Endothelial cell of umbilical vein (primary cell): ENCODE results near the gene GLOD4. TPM values are rescaled to one million over a fixed set of nuclear protein-coding genes. Genes with fewer than 3 reads are reported as not detected.

Experiments
- BruUV-seq: library from RNA; stranded (reverse); fragments of 400-500 nt; replicated peaks from 2 replicates; lab custom pipeline; 2021; lab: Mats Ljungman, UMichigan
- CTCF ChIA-PET: fragments of 300-600, 350-600 bp; sonication (Branson Sonifier 250); formaldehyde crosslinking; loops from one replicate; lab custom pipeline; 2021; ENCODE audit warnings: antibody characterized with exemption, inconsistent platforms; lab: Charles Lee
- POLR2A ChIA-PET: fragments of 300-600, 350-600 bp; sonication (Branson Sonifier 250); formaldehyde crosslinking; loops from one replicate; lab custom pipeline; 2021; ENCODE audit warnings: antibody characterized with exemption, inconsistent platforms; lab: Charles Lee
- DNase-seq: peaks from one replicate; pipeline ENCODE4 v3.0.0-alpha.2; 2011; ENCODE audit warnings: low read depth, low spot score
- FAIRE-seq: peaks from 2 replicates; lab custom pipeline; 2011; peaks lifted over from hg19 to GRCh38; lab: Jason Lieb, UNC
- H2AFZ ChIP-seq: 2 replicates; pipeline ENCODE4 v1.6.0; 2012; ENCODE audit warnings: low read depth, low read length, control low read depth, inconsistent platforms
- H3K27ac ChIP-seq: 2 replicates; pipeline ENCODE4 v1.5.1; 2011; ENCODE audit warnings: low read depth, mild to moderate bottlenecking, control low read depth, low read length, moderate library complexity; ENCODE audit not compliant: insufficient read depth
- H3K27me3 ChIP-seq, 2 experiments: 2 replicates each; pipeline versions ENCODE4 v1.6.0 to v1.6.1; 2011; ENCODE audit warnings: low read length in 2 of 2, mixed read lengths in 1 of 2; ENCODE audit not compliant: control insufficient read depth in 2 of 2, insufficient read depth in 2 of 2
- H3K36me3 ChIP-seq, 2 experiments: 2 replicates in 1 of 2; 3 replicates in 1 of 2; pipeline ENCODE4 v1.5.1; 2011; ENCODE audit warnings: low read length in 2 of 2, mild to moderate bottlenecking in 1 of 2, moderate library complexity in 1 of 2; ENCODE audit not compliant: control insufficient read depth in 2 of 2, insufficient read depth in 2 of 2; ENCODE audit errors: extremely low read depth in 1 of 2
- H3K4me1 ChIP-seq: 3 replicates; pipeline ENCODE4 v1.5.1; 2011; ENCODE audit warnings: mild to moderate bottlenecking, low read length; ENCODE audit not compliant: control insufficient read depth, insufficient read depth; ENCODE audit errors: extremely low read depth
- H3K4me2 ChIP-seq: 2 replicates; pipeline ENCODE4 v1.6.1; 2011; ENCODE audit warnings: low read length, control low read depth, mixed read lengths; ENCODE audit not compliant: insufficient read depth
- H3K4me3 ChIP-seq, 3 experiments: fragments of 200-600 bp in 1 of 3; sonication (generic), shearing (Covaris generic) in 1 of 3; replicated peaks in 1 of 3; 2 replicates each; pipeline ENCODE4 v1.5.1; 2011 to 2016; ENCODE audit warnings: control low read depth in 3 of 3, low read length in 3 of 3, mild to moderate bottlenecking in 2 of 3, inconsistent platforms in 1 of 3, low read depth in 1 of 3, moderate library complexity in 1 of 3; ENCODE audit not compliant: insufficient read depth in 1 of 3
- H3K79me2 ChIP-seq: 2 replicates; pipeline ENCODE4 v1.6.0; 2012; ENCODE audit warnings: low read length, inconsistent platforms; ENCODE audit not compliant: control insufficient read depth, insufficient read depth
- H3K9ac ChIP-seq: replicated peaks from 2 replicates; pipeline ENCODE3; 2011; ENCODE audit warnings: low read length, control low read depth; ENCODE audit not compliant: insufficient read depth; ENCODE audit errors: extremely low read depth
- H3K9me1 ChIP-seq: replicated peaks from 3 replicates; pipeline ENCODE4 v1.6.0; 2011; ENCODE audit warnings: mild to moderate bottlenecking, low read length; ENCODE audit not compliant: control insufficient read depth, insufficient read depth; ENCODE audit errors: extremely low read depth
- H3K9me3 ChIP-seq: replicated peaks from 2 replicates; pipeline ENCODE4 v1.5.1; 2012; ENCODE audit warnings: low read length, inconsistent platforms; ENCODE audit not compliant: control insufficient read depth, insufficient read depth
- H4K20me1 ChIP-seq: replicated peaks from 2 replicates; pipeline ENCODE3; 2011; ENCODE audit warnings: mild to moderate bottlenecking, low read length; ENCODE audit not compliant: control insufficient read depth, insufficient read depth; ENCODE audit errors: extremely low read depth
- EZH2 ChIP-seq: IDR thresholded peaks from 2 replicates; pipeline ENCODE4 v1.6.1; 2012; ENCODE audit warnings: borderline replicate concordance, low read depth, mild to moderate bottlenecking, moderate library complexity, low read length, inconsistent platforms; ENCODE audit not compliant: severe bottlenecking
- FOS ChIP-seq: IDR thresholded peaks from 2 replicates; pipeline ENCODE4 v1.6.1; 2011; ENCODE audit warnings: mild to moderate bottlenecking, low read length, moderate library complexity, borderline replicate concordance; ENCODE audit not compliant: insufficient read depth
- GATA2 ChIP-seq: IDR thresholded peaks from 2 replicates; pipeline ENCODE4 v1.7.0; 2011; ENCODE audit warnings: low read depth, mild to moderate bottlenecking, moderate library complexity, mixed read lengths, low read length; ENCODE audit not compliant: insufficient read length, insufficient read depth
- JUN ChIP-seq: IDR thresholded peaks from 2 replicates; pipeline ENCODE4 v1.6.1; 2011; ENCODE audit warnings: borderline replicate concordance, low read depth; ENCODE audit not compliant: insufficient read length, insufficient read depth
- MYC ChIP-seq: IDR thresholded peaks from one replicate; pipeline ENCODE4 v1.6.1; 2011; ENCODE audit warnings: mild to moderate bottlenecking, low read depth, low read length
- POLR2A ChIP-seq: IDR thresholded peaks from 2 replicates; pipeline ENCODE4 v1.6.1; 2012; ENCODE audit warnings: low read depth, mild to moderate bottlenecking, control low read depth, low read length
- POLR2AphosphoS5 ChIP-seq: IDR thresholded peaks from 2 replicates; pipeline ENCODE4 v1.6.1; 2012; ENCODE audit warnings: low read depth, mild to moderate bottlenecking, control low read depth, low read length, moderate library complexity; ENCODE audit not compliant: insufficient read depth
- dilution Hi-C: fragments of 300-500 bp; cut with MboI; formaldehyde crosslinking; loops from one replicate; pipeline ENCODE4 v1.15.0; 2019; ENCODE audit warnings: low sequenced_read_pairs; ENCODE audit not compliant: extremely low pct_ligation_motif_present
- intact Hi-C: fragments of 100-400 bp; cut with micrococcal nuclease; formaldehyde crosslinking; loops from one replicate; pipeline ENCODE4 v1.10.0; 2022
- polyA plus RNA-seq, 4 experiments: library from polyadenylated mRNA; depleted of rRNA in 3 of 4; stranded (reverse) in 3 of 4; unstranded in 1 of 4; fragments of >200 nt; gene quantifications; 2 replicates each; pipeline versions ENCODE4 v1.2.1 to v1.2.3, GENCODE V29; 2011 to 2012; ENCODE audit warnings: missing spikeins in 1 of 4
- total RNA-seq: library from RNA; stranded (reverse); gene quantifications from 2 replicates; pipeline ENCODE4 v1.2.3, GENCODE V29; 2021
- TF ChIP-seq, protein P1 (sequence below), 2 donors: IDR thresholded peaks; 1 replicate in 1 of 2; 2 replicates in 1 of 2; pipeline ENCODE4 v1.5.1; 2011; ENCODE audit warnings: low read length in 2 of 2, mild to moderate bottlenecking in 2 of 2, moderate library complexity in 2 of 2, control low read depth in 1 of 2, inconsistent platforms in 1 of 2, low read depth in 1 of 2; ENCODE audit not compliant: insufficient read depth in 1 of 2; ENCODE audit errors: extremely low read depth in 1 of 2
- TF ChIP-seq, protein P2 (sequence below): IDR thresholded peaks from 2 replicates; pipeline ENCODE4 v1.6.1; 2011; ENCODE audit not compliant: insufficient read depth, insufficient read length

The GLOD4 gene
- total and polyA plus RNA-seq, 2 donors (not counting 3 experiments of a cell fraction or from before 2014, with no cell fraction given) = 41.3 to 84.2 TPM

DNA sequence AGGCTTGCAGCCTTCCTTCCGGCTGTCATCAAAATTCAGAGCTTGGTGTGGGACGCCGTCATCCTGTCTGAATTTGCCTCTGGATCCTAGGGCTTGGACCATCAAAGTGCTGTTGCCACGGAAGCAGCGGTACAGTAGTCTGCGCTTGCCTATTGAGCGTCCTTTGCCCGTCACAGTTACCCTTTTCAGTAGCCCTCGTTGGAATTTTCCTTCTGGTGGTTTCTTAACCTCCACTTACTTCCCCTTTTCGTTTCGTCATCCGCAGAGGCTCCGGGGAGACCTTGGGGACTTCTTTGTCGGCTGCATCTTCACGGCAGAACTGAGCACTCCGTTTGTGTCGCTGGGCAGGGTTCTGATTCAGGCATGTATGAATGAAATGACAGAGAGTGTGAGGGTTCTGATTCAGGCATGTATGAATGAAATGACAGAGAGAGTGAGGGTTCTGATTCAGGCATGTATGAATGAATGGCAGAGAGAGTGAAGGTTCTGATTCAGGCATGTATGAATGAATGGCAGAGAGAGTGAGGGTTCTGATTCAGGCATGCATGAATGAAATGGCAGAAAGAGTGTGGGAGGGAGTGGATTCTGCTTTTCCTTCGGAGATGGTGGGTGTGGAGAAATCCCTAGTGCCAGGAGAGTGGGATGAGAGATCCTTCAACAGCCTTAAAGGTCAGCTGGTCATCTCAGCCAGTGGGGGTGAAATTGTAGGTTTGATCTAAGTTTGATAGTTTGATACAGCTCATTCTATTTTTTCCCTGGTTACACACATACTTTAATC lies 41.7 kb downstream of the GLOD4 start:
- ChIA-PET POLR2A (no interaction called here), CTCF (no interaction called here)
- TF ChIP-seq EZH2 = no peak
- no peak for TF ChIP-seq POLR2AphosphoS5
- no peak for TF ChIP-seq FOS
- no peak for TF ChIP-seq JUN
- no peak for TF ChIP-seq GATA2
- no peak for TF ChIP-seq MYC
- TF ChIP-seq, protein P1, sequence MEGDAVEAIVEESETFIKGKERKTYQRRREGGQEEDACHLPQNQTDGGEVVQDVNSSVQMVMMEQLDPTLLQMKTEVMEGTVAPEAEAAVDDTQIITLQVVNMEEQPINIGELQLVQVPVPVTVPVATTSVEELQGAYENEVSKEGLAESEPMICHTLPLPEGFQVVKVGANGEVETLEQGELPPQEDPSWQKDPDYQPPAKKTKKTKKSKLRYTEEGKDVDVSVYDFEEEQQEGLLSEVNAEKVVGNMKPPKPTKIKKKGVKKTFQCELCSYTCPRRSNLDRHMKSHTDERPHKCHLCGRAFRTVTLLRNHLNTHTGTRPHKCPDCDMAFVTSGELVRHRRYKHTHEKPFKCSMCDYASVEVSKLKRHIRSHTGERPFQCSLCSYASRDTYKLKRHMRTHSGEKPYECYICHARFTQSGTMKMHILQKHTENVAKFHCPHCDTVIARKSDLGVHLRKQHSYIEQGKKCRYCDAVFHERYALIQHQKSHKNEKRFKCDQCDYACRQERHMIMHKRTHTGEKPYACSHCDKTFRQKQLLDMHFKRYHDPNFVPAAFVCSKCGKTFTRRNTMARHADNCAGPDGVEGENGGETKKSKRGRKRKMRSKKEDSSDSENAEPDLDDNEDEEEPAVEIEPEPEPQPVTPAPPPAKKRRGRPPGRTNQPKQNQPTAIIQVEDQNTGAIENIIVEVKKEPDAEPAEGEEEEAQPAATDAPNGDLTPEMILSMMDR (IDR thresholded peaks at IDR 0.05; ENCODE audit: extremely low read depth in 1 of 2, insufficient read depth in 1 of 2, low read depth in 1 of 2, low read length in 2 of 2) = no peak
- TF ChIP-seq, protein P2, sequence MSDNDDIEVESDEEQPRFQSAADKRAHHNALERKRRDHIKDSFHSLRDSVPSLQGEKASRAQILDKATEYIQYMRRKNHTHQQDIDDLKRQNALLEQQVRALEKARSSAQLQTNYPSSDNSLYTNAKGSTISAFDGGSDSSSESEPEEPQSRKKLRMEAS = no peak
- no peak for TF ChIP-seq POLR2A
- no peak overlapping the region for H3K9ac ChIP-seq
- FAIRE-seq (no peak), DNase-seq (no peak)
- no peaks in the 10 kb centered on the region for H3K9me1 ChIP-seq
- H4K20me1 ChIP-seq = no peaks in the 10 kb centered on the region
- H3K9me3 ChIP-seq = no peaks in the 10 kb centered on the region
- no peak overlapping the region for H2AFZ ChIP-seq
- no peak overlapping the region for H3K4me3 ChIP-seq
- BruUV-seq = no TSS peak
- no peaks in the 10 kb centered on the region for H3K4me1 ChIP-seq
- dilution Hi-C loops (no loop called here), intact Hi-C loops (no loop called here)
- peaks cover 30% of the 10 kb centered on the region for H3K79me2 ChIP-seq
- H3K4me2 ChIP-seq = no peak overlapping the region
- H3K36me3 ChIP-seq = peaks cover 9 to 37% of the 10 kb centered on the region in 2 experiments
- H3K27ac ChIP-seq = no peak overlapping the region
- H3K27me3 ChIP-seq = no peaks in the 10 kb centered on the region
